Activated CD4-positive, alpha-beta T cell treated with anti-CD3 and anti-CD28 coated beads for 48 hours (primary cell): ENCODE data around the gene CDK4.

Experiments used
- DNase-seq: peaks from one replicate; pipeline ENCODE4 v3.0.0-alpha.2; 2020

CDK4 gene

DNA sequence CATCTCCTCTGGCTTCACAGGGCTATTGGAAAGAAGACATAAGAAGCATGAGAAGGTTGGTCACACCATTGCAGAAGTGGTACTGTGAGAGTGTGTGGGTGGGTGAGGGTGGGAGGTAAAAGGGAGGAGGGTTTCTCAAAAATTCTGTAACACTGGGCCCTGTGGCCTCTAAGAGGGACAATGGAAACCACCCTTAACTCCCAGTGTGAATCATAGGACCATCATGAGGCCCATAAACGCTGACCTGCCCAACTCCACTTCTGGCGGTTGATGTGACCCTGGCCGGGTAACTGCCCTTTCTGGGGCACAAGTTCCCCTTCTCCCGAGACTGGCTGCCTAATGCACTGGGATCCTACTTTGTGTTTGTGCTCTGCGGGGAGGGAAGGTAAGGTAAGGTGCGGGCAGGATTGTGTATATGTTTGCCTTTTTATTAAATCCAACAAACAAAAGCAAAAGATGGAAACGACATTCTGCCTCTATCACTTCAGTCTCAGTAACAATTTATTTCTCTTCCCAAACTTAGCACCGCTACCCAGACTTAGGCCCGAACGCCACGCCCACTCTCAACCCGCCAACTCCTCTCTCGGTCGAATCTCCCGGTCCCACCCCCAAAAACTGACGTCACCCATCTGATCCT lies 19.2 kb upstream of the CDK4 start:
- DNase-seq: peak; percentile 94

GRCh38 chr12:57770734-57771133 lies 18.6 kb upstream of the CDK4 start:
- no peak for DNase-seq

- no peak for DNase-seq
Measured at GRCh38 chr12:57769594-57769993, 17.5 kb upstream of the CDK4 start.

- DNase-seq: no peak
Measured at GRCh38 chr12:57767876-57768275, 15.8 kb upstream of the CDK4 start.

GRCh38 chr12:57767305-57767698 lies 15.2 kb upstream of the CDK4 start:
- DNase-seq: no peak

GRCh38 chr12:57766464-57767304 lies 14.6 kb upstream of the CDK4 start, which contains the start of gene CYP27B1:
TSS of gene CYP27B1 (minus strand) at chr12:57767078. CDS start at chr12:57767041, 37 bp downstream.
- peak; percentile 27 for DNase-seq

GRCh38 chr12:57765698-57766463 lies 13.8 kb upstream of the CDK4 start:
- peak; percentile 24 for DNase-seq

DNA sequence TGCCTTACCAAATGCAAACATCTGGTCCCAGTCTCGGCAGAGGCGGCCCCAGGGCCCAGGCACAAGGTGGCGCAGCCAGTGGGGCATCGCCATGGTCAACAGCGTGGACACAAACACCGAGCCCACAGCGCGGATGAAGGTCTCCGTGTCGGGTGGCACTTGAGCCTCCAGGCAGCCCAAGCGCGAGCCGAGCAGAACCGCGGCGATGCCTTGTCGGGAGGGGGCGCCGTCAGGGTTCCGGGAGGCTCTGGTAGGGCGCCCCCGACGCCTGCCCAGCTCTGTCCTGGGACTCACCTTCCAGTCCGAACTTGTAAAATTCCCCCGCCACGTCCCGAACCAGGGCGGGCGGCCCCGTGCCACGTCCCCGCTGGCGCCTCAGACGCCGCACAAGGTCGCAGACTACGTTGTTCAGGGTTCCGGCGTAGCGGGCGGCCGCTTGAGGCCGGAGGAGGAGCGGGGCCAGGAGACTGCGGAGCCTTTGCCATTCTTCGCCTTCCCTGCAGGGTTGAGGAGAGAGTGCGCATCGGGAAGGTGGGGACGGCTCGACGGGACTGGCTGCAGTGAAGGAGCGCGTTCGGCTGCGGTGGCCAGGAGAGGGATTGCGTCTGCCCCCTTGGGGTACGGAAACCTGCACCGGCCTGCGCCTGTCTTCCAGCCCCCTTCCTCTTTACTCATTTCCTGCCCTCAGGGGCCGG lies 13.0 kb upstream of the CDK4 start:
- DNase-seq: peak; percentile 76

DNA sequence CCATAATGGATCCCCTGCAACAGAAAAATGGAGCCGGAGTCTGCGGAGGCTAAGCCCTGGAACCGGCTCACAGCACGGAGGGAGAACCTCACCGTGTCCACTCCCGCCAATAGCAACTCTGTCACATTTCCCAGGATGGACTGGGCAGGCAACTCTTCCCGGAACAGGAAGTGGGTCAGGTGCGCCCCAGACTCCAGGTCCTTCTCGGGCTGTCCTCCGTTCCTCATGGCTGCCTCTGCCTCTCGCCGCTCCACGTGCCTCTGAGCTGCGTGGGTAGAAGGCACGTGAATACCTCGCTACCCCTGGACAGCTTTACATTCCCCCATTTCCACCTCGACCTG lies 12.5 kb upstream of the CDK4 start:
- peak; percentile 60 for DNase-seq

DNA sequence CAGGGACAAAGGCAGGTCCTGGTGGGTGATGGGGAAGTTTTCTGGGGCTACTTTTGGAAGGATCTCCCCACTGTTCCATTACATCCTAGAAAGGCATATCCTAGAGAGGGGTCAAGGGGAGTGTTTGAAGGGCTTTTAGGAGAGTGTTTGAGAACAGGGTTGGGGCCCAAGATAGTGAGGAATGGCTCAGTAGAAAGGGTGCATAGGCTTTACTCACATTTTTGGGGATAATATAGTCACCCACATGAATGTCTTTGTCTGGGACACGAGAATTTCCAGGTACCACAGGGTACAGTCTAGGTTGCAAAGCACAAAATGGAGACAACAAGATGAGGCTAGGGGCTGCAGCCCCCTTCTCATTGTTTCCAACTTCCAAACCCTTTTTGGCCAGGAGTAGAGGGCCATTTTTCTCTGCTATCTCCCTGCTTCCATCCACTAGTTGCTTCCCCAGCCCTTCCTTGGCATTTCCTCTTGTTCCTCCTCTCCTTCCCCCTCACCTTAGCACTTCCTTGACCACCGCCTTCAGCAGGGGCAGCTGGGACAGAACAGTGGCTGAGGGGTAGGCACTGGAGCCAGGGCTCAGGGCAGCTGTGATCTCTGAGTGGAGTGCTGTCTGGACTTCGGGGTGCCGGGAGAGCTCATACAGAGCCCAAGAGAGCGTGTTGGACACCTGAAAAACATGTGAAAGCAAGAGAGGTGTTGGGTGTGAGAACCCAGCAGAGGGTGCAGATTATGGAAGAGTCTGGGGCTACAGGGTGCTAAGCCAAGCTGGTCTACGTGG lies 12.0 kb upstream of the CDK4 start:
- DNase-seq: no peak

- DNase-seq: no peak
Measured at GRCh38 chr12:57762463-57762862, 10.4 kb upstream of the CDK4 start.

- no peak for DNase-seq
Measured at GRCh38 chr12:57761391-57761998, 9.4 kb upstream of the CDK4 start.

GRCh38 chr12:57760347-57760982 lies 8.4 kb upstream of the CDK4 start:
- DNase-seq: no peak

DNA sequence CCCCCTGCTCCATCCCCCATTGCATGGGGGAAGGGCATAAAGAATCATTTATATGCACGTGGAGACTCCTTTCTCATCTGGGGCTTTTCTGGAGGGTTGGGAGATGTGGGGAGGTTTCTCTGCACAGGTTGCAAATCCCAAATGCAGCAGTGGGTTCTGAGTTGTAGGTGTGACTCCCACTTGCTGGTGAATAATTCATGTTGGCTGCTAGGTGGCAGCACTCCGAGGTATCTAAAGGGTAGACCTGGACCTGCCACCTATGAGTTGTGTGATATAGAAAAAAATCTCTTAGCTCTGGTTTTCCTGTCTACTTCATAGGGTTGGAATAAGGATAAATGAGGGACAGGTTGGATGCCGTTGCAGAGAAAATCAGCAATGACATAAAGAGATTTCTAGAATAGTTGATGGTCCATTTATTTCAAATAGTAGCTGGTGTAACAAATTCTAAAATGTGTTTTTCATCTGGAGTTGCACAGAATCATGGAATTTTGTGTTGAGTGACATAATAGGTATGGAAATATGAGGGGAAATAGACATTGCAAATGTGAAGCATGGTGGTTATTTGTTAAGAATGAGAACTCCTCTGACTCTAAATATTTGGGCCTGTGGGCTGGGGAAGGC lies 7.4 kb upstream of the CDK4 start:
- peak; percentile 58 for DNase-seq

GRCh38 chr12:57758552-57759359 lies 6.6 kb upstream of the CDK4 start:
- DNase-seq: no peak

DNA sequence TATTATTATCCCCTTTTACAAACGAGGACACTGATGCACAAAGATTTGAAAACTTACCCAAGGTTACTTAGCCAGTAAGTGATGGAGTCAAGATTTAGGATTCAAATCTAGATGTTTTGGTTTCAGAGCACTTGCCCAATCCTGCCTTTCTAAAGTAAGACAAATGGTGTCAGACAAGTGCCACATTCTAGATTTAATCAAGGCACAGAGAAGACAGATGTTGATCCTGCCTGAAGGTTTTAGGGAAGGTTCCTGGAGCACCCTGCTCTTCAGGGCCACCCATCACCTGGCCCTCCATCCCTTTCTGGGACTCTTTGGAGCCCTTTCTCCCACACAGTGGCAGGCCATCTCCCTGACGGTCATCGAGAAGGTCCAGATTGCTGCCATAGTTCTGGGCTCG lies 5.7 kb upstream of the CDK4 start:
- DNase-seq: no peak

GRCh38 chr12:57756406-57757341 lies 4.6 kb upstream of the CDK4 start:
- DNase-seq: peak; percentile 85

DNA sequence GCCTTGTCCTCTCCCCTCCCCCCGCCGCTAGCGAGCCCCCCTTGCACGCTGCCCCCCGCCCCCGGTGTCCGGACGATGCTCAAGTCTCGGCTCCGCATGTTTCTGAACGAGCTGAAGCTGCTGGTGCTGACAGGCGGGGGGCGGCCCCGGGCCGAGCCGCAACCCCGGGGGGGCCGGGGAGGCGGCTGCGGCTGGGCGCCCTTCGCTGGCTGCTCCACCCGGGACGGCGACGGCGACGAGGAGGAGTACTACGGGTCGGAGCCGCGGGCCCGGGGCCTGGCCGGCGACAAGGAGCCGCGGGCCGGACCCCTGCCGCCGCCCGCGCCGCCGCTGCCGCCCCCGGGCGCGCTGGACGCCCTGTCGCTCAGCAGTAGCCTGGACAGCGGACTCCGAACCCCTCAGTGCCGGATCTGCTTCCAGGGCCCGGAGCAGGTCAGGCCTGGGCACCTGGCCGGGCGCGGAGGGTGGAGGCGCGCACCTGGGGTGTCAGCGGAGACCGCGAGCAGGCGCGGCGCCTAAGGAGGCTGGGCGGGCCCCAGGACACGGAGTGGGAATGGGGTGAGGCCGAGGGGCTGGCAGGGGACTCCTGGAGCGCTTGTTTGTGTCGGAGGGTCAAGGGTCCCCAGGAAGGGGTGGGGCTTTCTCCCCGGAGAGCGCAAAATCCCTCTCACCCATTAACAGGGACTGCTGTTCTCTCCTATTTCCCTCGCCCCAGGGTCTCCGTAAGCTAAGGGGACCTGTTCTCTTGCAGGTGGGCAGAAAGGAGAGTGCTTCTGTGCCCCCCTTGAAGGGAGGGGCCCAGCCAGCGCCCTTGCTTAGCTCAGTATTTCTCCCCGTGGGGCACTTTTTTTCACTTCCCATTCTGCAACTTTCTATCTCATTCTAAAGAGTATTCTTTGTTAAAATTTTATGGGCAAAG lies 3.6 kb upstream of the CDK4 start:
- DNase-seq: peak; percentile 39
